Esophagus (tissue), 2 donors: ENCODE results near the gene CYP26B1. TPM values are rescaled to one million over a fixed set of nuclear protein-coding genes. Genes with fewer than 3 reads are reported as not detected.

Experiments used
- H3K27ac ChIP-seq, 2 donors: one replicate each; pipeline ENCODE4 v1.5.1; 2013; ENCODE audit warnings: low read depth in 2 of 2, mild to moderate bottlenecking in 2 of 2, inconsistent platforms in 1 of 2, low read length in 1 of 2, moderate library complexity in 1 of 2
- H3K27me3 ChIP-seq, 2 donors: one replicate each; pipeline ENCODE4 v1.6.1; 2013; ENCODE audit warnings: low read length in 2 of 2, control low read depth in 1 of 2, mild to moderate bottlenecking in 1 of 2; ENCODE audit not compliant: insufficient read depth in 2 of 2, control insufficient read depth in 1 of 2
- H3K36me3 ChIP-seq, 2 donors: one replicate each; pipeline ENCODE4 v1.6.1; 2013; ENCODE audit warnings: low read length in 1 of 2; ENCODE audit not compliant: control insufficient read depth in 2 of 2, insufficient read depth in 2 of 2
- H3K4me1 ChIP-seq, 2 donors: one replicate each; pipeline ENCODE4 v1.6.1; 2013; ENCODE audit warnings: low read length in 1 of 2; ENCODE audit not compliant: control insufficient read depth in 2 of 2, insufficient read depth in 2 of 2
- H3K4me3 ChIP-seq, 2 donors: one replicate each; pipeline ENCODE4 v1.5.1; 2013; ENCODE audit warnings: low read length in 2 of 2, mild to moderate bottlenecking in 2 of 2, low read depth in 1 of 2, moderate library complexity in 1 of 2
- H3K9me3 ChIP-seq, 2 donors: one replicate each; pipeline ENCODE4 v1.6.1; 2013; ENCODE audit warnings: mild to moderate bottlenecking in 2 of 2, low read depth in 1 of 2, low read length in 1 of 2, moderate library complexity in 1 of 2; ENCODE audit not compliant: control insufficient read depth in 2 of 2, insufficient read depth in 1 of 2
- WGBS, 2 donors: extraction: QIAGEN DNeasy Blood & Tissue Kit; methylation state at CpG; one replicate each; pipeline ENCODE4 v1.1.7; 2013; 5-methylcytosine and 5-hydroxymethylcytosine counted together
- polyA plus RNA-seq, 2 donors: library from polyadenylated mRNA; stranded (reverse); fragments of 200-250 nt; gene quantifications; one replicate each; pipeline ENCODE4 v1.2.3, GENCODE V29; 2013
- donor health status: healthy with polysubstance abuse.
- donor health status: Bipolar disorder and iron deficiency.

Gene CYP26B1
- polyA plus RNA-seq, 2 donors: 1.7 to 2.2 TPM

- Histone ChIP-seq H3K4me3 (no peak overlapping the region), H3K27me3 (no peaks in the 10 kb centered on the region), H3K27ac (no peak overlapping the region), H3K4me1 (no peaks in the 10 kb centered on the region), H3K9me3 (no peaks in the 10 kb centered on the region), H3K36me3 (no peaks in the 10 kb centered on the region)
- WGBS, 2 donors: 90 to 93% methylated on average over 8 of the region's 8 CpGs
Measured at GRCh38 chr2:72103690-72104089, 44.0 kb downstream of the CYP26B1 start.

GRCh38 chr2:72103161-72103560 is 44.5 kb downstream of the CYP26B1 start:
- Histone ChIP-seq H3K4me3 (no peak overlapping the region), H3K27ac (no peak overlapping the region), H3K4me1 (no peaks in the 10 kb centered on the region), H3K27me3 (no peaks in the 10 kb centered on the region), H3K9me3 (no peaks in the 10 kb centered on the region), H3K36me3 (no peaks in the 10 kb centered on the region)
- WGBS, 2 donors: 80% methylated on average over 5 of the region's 5 CpGs

- Histone ChIP-seq H3K27me3 (no peaks in the 10 kb centered on the region), H3K9me3 (no peaks in the 10 kb centered on the region), H3K4me3 (no peak overlapping the region), H3K27ac (no peak overlapping the region), H3K36me3 (no peaks in the 10 kb centered on the region), H3K4me1 (no peaks in the 10 kb centered on the region)
- WGBS, 2 donors: 77 to 81% methylated on average over 6 of the region's 6 CpGs
Measured at GRCh38 chr2:72098935-72099334, 48.7 kb downstream of the CYP26B1 start.

GRCh38 chr2:72097276-72097675 is 50.4 kb downstream of the CYP26B1 start:
- H3K27me3 ChIP-seq: no peaks in the 10 kb centered on the region
- no peak overlapping the region for H3K27ac ChIP-seq
- H3K9me3 ChIP-seq: no peaks in the 10 kb centered on the region
- H3K4me3 ChIP-seq: no peak overlapping the region
- WGBS, 2 donors: 87 to 93% methylated on average over 8 of the region's 8 CpGs
- no peaks in the 10 kb centered on the region for H3K36me3 ChIP-seq
- no peaks in the 10 kb centered on the region for H3K4me1 ChIP-seq

- no peak overlapping the region for H3K4me3 ChIP-seq
- no peaks in the 10 kb centered on the region for H3K36me3 ChIP-seq
- no peak overlapping the region for H3K27ac ChIP-seq
- no peaks in the 10 kb centered on the region for H3K27me3 ChIP-seq
- no peaks in the 10 kb centered on the region for H3K9me3 ChIP-seq
- H3K4me1 ChIP-seq: no peaks in the 10 kb centered on the region
- WGBS, 2 donors: 69 to 81% methylated on average over 4 of the region's 4 CpGs
Measured at GRCh38 chr2:72096181-72096580, 51.5 kb downstream of the CYP26B1 start.

- Histone ChIP-seq H3K4me3 (no peak overlapping the region), H3K9me3 (no peaks in the 10 kb centered on the region), H3K36me3 (no peaks in the 10 kb centered on the region), H3K4me1 (no peaks in the 10 kb centered on the region), H3K27ac (no peak overlapping the region), H3K27me3 (no peaks in the 10 kb centered on the region)
- WGBS, 2 donors: 93 to 94% methylated on average over 3 of the region's 3 CpGs
Measured at GRCh38 chr2:72095364-72095763, 52.3 kb downstream of the CYP26B1 start.

- 71 to 92% methylated on average over 4 of the region's 4 CpGs for WGBS, 2 donors
- Histone ChIP-seq H3K4me3 (no peak overlapping the region), H3K9me3 (no peaks in the 10 kb centered on the region), H3K36me3 (no peaks in the 10 kb centered on the region), H3K4me1 (no peaks in the 10 kb centered on the region), H3K27ac (no peak overlapping the region), H3K27me3 (no peaks in the 10 kb centered on the region)
Measured at GRCh38 chr2:72094701-72095100, 53.0 kb downstream of the CYP26B1 start.

- 43 to 52% methylated on average over 6 of the region's 6 CpGs for WGBS, 2 donors
- Histone ChIP-seq H3K27me3 (no peaks in the 10 kb centered on the region), H3K4me3 (no peak overlapping the region), H3K36me3 (no peaks in the 10 kb centered on the region), H3K9me3 (no peaks in the 10 kb centered on the region), H3K27ac (no peak overlapping the region), H3K4me1 (no peaks in the 10 kb centered on the region)
Measured at GRCh38 chr2:72092111-72092510, 55.6 kb downstream of the CYP26B1 start.

GRCh38 chr2:72090781-72091482 is 56.7 kb downstream of the CYP26B1 start:
- 87 to 91% methylated on average over 4 of the region's 4 CpGs for WGBS, 2 donors
- Histone ChIP-seq H3K9me3 (peaks cover 0 to 2% of the 10 kb centered on the region in 2 donors), H3K4me3 (no peak overlapping the region), H3K4me1 (no peaks in the 10 kb centered on the region), H3K27ac (no peak overlapping the region), H3K27me3 (no peaks in the 10 kb centered on the region), H3K36me3 (no peaks in the 10 kb centered on the region)

- no peaks in the 10 kb centered on the region for H3K4me1 ChIP-seq
- WGBS, 2 donors: 86 to 87% methylated on average over 8 of the region's 8 CpGs
- no peak overlapping the region for H3K4me3 ChIP-seq
- H3K36me3 ChIP-seq: no peaks in the 10 kb centered on the region
- H3K9me3 ChIP-seq: peaks cover 0 to 2% of the 10 kb centered on the region in 2 donors
- H3K27me3 ChIP-seq: no peaks in the 10 kb centered on the region
- no peak overlapping the region for H3K27ac ChIP-seq
Measured at GRCh38 chr2:72090271-72090720, 57.4 kb downstream of the CYP26B1 start.
